ENCODE measurements around the gene AVP. TPM values are rescaled to one million over a fixed set of nuclear protein-coding genes. Genes with fewer than 3 reads are reported as not detected.

The AVP gene
- total and polyA plus RNA-seq, 8 donors = not detected

GRCh38 chr20:3123542-3123941, 39.0 kb upstream of the AVP start:
- no peak for DNase-seq
- no peaks in the 10 kb centered on the region for H3K27me3 ChIP-seq
- no peak overlapping the region for H3K27ac ChIP-seq
- H3K9me3 ChIP-seq = peaks cover 0 to 16% (median 7%) of the 10 kb centered on the region in 4 donors
- intact Hi-C loops (cut with DNase I; ENCODE audit: low total_unique reads) = no loop called here
- no peak for TF ChIP-seq POLR2A (IDR thresholded peaks at IDR 0.05)
- no peak for TF ChIP-seq POLR2AphosphoS5 (IDR thresholded peaks at IDR 0.05)
- no peak for TF ChIP-seq CTCF (IDR thresholded peaks at IDR 0.05)
- no peak for TF ChIP-seq EP300 (IDR thresholded peaks at IDR 0.05)
- WGBS, 5 donors = 91 to 100% (median 92%) methylated on average over 1 of the region's 1 CpG
- peaks cover 0 to 15% (median 3%) of the 10 kb centered on the region in 4 donors for H3K4me1 ChIP-seq
- no peak overlapping the region for H3K4me3 ChIP-seq
- peaks cover 15 to 55% (median 52%) of the 10 kb centered on the region in 4 donors for H3K36me3 ChIP-seq

- H3K9me3 ChIP-seq = peaks cover 0 to 16% (median 7%) of the 10 kb centered on the region in 4 donors
- no peak overlapping the region for H3K27ac ChIP-seq
- H3K36me3 ChIP-seq = peaks cover 15 to 55% (median 52%) of the 10 kb centered on the region in 4 donors
- H3K4me1 ChIP-seq = peaks cover 4 to 16% (median 10%) of the 10 kb centered on the region in 4 donors
- no peak for TF ChIP-seq EP300 (IDR thresholded peaks at IDR 0.05)
- no peak for TF ChIP-seq POLR2AphosphoS5 (IDR thresholded peaks at IDR 0.05)
- no peak for TF ChIP-seq CTCF (IDR thresholded peaks at IDR 0.05)
- TF ChIP-seq POLR2A (IDR thresholded peaks at IDR 0.05) = no peak
- intact Hi-C loops (cut with DNase I; ENCODE audit: low total_unique reads) = no loop called here
- no peak for DNase-seq
- no peak overlapping the region for H3K4me3 ChIP-seq
- WGBS, 5 donors = 81 to 93% (median 90%) methylated on average over 8 to 12 of the region's 12 CpGs
- H3K27me3 ChIP-seq = no peaks in the 10 kb centered on the region
Observed at GRCh38 chr20:3121955-3122610, 37.6 kb upstream of the AVP start.

- WGBS, 5 donors = 74 to 81% (median 79%) methylated on average over 8 to 11 of the region's 11 CpGs
- Histone ChIP-seq H3K9me3 (peaks cover 0 to 16% (median 7%) of the 10 kb centered on the region in 4 donors), H3K27ac (no peak overlapping the region), H3K36me3 (peaks cover 15 to 55% (median 52%) of the 10 kb centered on the region in 4 donors), H3K27me3 (no peaks in the 10 kb centered on the region), H3K4me1 (peaks cover 4 to 16% (median 10%) of the 10 kb centered on the region in 4 donors), H3K4me3 (no peak overlapping the region)
- no peak for DNase-seq
- intact Hi-C loops (cut with DNase I; ENCODE audit: low total_unique reads) = no loop called here
- TF ChIP-seq POLR2AphosphoS5 (IDR thresholded peaks at IDR 0.05) (no peak), EP300 (IDR thresholded peaks at IDR 0.05) (no peak), POLR2A (IDR thresholded peaks at IDR 0.05) (no peak), CTCF (IDR thresholded peaks at IDR 0.05) (no peak)
Observed at GRCh38 chr20:3121271-3121911, 36.9 kb upstream of the AVP start.

GRCh38 chr20:3119044-3119443, 34.5 kb upstream of the AVP start:
- Histone ChIP-seq H3K4me1 (peaks cover 4 to 32% (median 14%) of the 10 kb centered on the region in 4 donors), H3K4me3 (no peak overlapping the region), H3K27me3 (no peaks in the 10 kb centered on the region), H3K36me3 (peaks cover 15 to 57% (median 56%) of the 10 kb centered on the region in 4 donors), H3K9me3 (no peaks in the 10 kb centered on the region), H3K27ac (peak overlapping the region in 1 of 5 donors; percentile 8)
- DNase-seq = no peak
- 69 to 81% (median 76%) methylated on average over 5 of the region's 5 CpGs for WGBS, 5 donors
- TF ChIP-seq CTCF (IDR thresholded peaks at IDR 0.05) (no peak), POLR2A (IDR thresholded peaks at IDR 0.05) (no peak), POLR2AphosphoS5 (IDR thresholded peaks at IDR 0.05) (no peak), EP300 (IDR thresholded peaks at IDR 0.05) (no peak)
- intact Hi-C loops (cut with DNase I; ENCODE audit: low total_unique reads) = loop anchor here (10.0 kb wide), 1 partner anchor 64 kb away; no protein-coding TSS in a partner anchor

All from stomach (tissue), 9 donors.